Stimulated activated CD8-positive, alpha-beta memory T cell treated with anti-CD3 and anti-CD28 coated beads, Interleukin-2, amount 100 ng/mL, for 48 hours (primary cell): ENCODE results near the gene PAPSS2.
"Not testable (repeated sequence)": the region's sequence is repeated elsewhere in the genome, so short reads cannot be mapped to it uniquely, and the experiment has no call there.

Source experiments
- DNase-seq, 2 donors: peaks; one replicate each; pipeline ENCODE4 v3.0.0-alpha.2; 2020; ENCODE audit warnings: low read depth in 2 of 2

Gene PAPSS2

GRCh38 chr10:87642988-87643387 is 16.7 kb upstream of the PAPSS2 start:
- no peak for DNase-seq

GRCh38 chr10:87643920-87644319 is 15.8 kb upstream of the PAPSS2 start:
- DNase-seq = no peak

GRCh38 chr10:87644500-87644899 is 15.2 kb upstream of the PAPSS2 start:
- not testable (repeated sequence) for DNase-seq

GRCh38 chr10:87646192-87646909 is 13.3 kb upstream of the PAPSS2 start:
- DNase-seq = no peak

- no peak for DNase-seq
Measured at GRCh38 chr10:87646935-87647334, 12.7 kb upstream of the PAPSS2 start.

- DNase-seq = no peak
Measured at GRCh38 chr10:87650838-87651589, 8.7 kb upstream of the PAPSS2 start.

GRCh38 chr10:87651801-87652200 is 7.9 kb upstream of the PAPSS2 start:
- DNase-seq = no peak

GRCh38 chr10:87652261-87652660 is 7.4 kb upstream of the PAPSS2 start:
- no peak for DNase-seq

- no peak for DNase-seq
Measured at GRCh38 chr10:87654212-87654611, 5.5 kb upstream of the PAPSS2 start.

- no peak for DNase-seq
Measured at GRCh38 chr10:87656431-87657072, 3.1 kb upstream of the PAPSS2 start.

GRCh38 chr10:87657371-87657770 is 2.3 kb upstream of the PAPSS2 start:
- DNase-seq = no peak

- DNase-seq = no peak
Measured at GRCh38 chr10:87658321-87658795, 1.3 kb upstream of the PAPSS2 start.

GRCh38 chr10:87658858-87659555 is 671 bp upstream of the PAPSS2 start:
- no peak for DNase-seq

GRCh38 chr10:87660484-87661133 is 931 bp downstream of the PAPSS2 start:
- DNase-seq = no peak

- no peak for DNase-seq
Measured at GRCh38 chr10:87661861-87662785, 2.4 kb downstream of the PAPSS2 start.

- no peak for DNase-seq
Measured at GRCh38 chr10:87664276-87664701, 4.6 kb downstream of the PAPSS2 start.

GRCh38 chr10:87667493-87667892 is 7.8 kb downstream of the PAPSS2 start:
- no peak for DNase-seq

GRCh38 chr10:87668324-87669074 is 8.8 kb downstream of the PAPSS2 start:
- no peak for DNase-seq

- no peak for DNase-seq
Measured at GRCh38 chr10:87669752-87670151, 10.1 kb downstream of the PAPSS2 start.

- DNase-seq = no peak
Measured at GRCh38 chr10:87670586-87670985, 10.9 kb downstream of the PAPSS2 start.
